T-helper 1 cell (primary cell): Measurements from ENCODE around the gene ECT2.
"Not testable (repeated sequence)": the region's sequence is repeated elsewhere in the genome, so short reads cannot be mapped to it uniquely, and the experiment has no call there.

Experiments used
- DNase-seq, 5 donors: peaks; one replicate each; pipeline ENCODE4 v3.0.0-alpha.2; 2012 to 2020

Gene ECT2

GRCh38 chr3:172815857-172816256 is 65.3 kb downstream of the ECT2 start:
- DNase-seq = no peak

GRCh38 chr3:172816281-172816680 is 65.8 kb downstream of the ECT2 start:
- no peak for DNase-seq

- DNase-seq = no peak
These were observed 66.4 kb downstream of the ECT2 start for GRCh38 chr3:172816968-172817367.

GRCh38 chr3:172820492-172820891 is 70.0 kb downstream of the ECT2 start:
- no peak for DNase-seq

- no peak for DNase-seq
These were observed 73.7 kb downstream of the ECT2 start for GRCh38 chr3:172824229-172824628.

GRCh38 chr3:172827231-172827630 is 76.7 kb downstream of the ECT2 start:
- DNase-seq = not testable (repeated sequence)

- DNase-seq = no peak
These were observed 82.5 kb downstream of the ECT2 start for GRCh38 chr3:172832983-172833382.

GRCh38 chr3:172836390-172836997 is 86.0 kb downstream of the ECT2 start:
- DNase-seq = peak in 2 of 5 donors; percentile 5 to 6

- DNase-seq = no peak
These were observed 89.2 kb downstream of the ECT2 start for GRCh38 chr3:172839679-172840078.

- DNase-seq = no peak
These were observed 89.9 kb downstream of the ECT2 start for GRCh38 chr3:172840463-172840862.

GRCh38 chr3:172840913-172841312 is 90.4 kb downstream of the ECT2 start:
- no peak for DNase-seq

- no peak for DNase-seq
These were observed 93.9 kb downstream of the ECT2 start for GRCh38 chr3:172844428-172844827.

GRCh38 chr3:172846103-172846561 is 95.6 kb downstream of the ECT2 start:
- peak in 1 of 5 donors; percentile 5 for DNase-seq

GRCh38 chr3:172846706-172847105 is 96.2 kb downstream of the ECT2 start:
- DNase-seq = no peak

GRCh38 chr3:172847292-172847691 is 96.8 kb downstream of the ECT2 start:
- DNase-seq = no peak

GRCh38 chr3:172848910-172849309 is 98.4 kb downstream of the ECT2 start:
- DNase-seq = no peak

- no peak for DNase-seq
These were observed 102.5 kb downstream of the ECT2 start for GRCh38 chr3:172853005-172853404.

GRCh38 chr3:172853921-172854666 is 103.6 kb downstream of the ECT2 start:
- DNase-seq = no peak

- no peak for DNase-seq
These were observed 104.5 kb downstream of the ECT2 start for GRCh38 chr3:172855037-172855436.

- no peak for DNase-seq
These were observed 106.5 kb downstream of the ECT2 start for GRCh38 chr3:172856795-172857742.

- no peak for DNase-seq
These were observed 108.5 kb downstream of the ECT2 start for GRCh38 chr3:172859041-172859440.

GRCh38 chr3:172866726-172867350 is 116.3 kb downstream of the ECT2 start:
- not testable (repeated sequence) for DNase-seq
